GM12878 (cell line): Measurements from ENCODE around the gene RHOBTB1. TPM values are rescaled to one million over a fixed set of nuclear protein-coding genes. Genes with fewer than 3 reads are reported as not detected.

ENCODE experiments used
- ATAC-seq: fragments of 200-7000 bp; cut with Tn5 transposase; 3 replicates; pipeline ENCODE4 v1.9.1; 2020; ENCODE audit warnings: mild to moderate bottlenecking, moderate library complexity
- BruUV-seq: library from RNA; stranded (reverse); fragments of 400-500 nt; replicated peaks from 2 replicates; lab custom pipeline; 2021; lab: Mats Ljungman, UMichigan
- CTCF ChIA-PET: fragments of 300-600 bp; sonication (Branson Sonifier 250); formaldehyde crosslinking; extraction: SDS; loops from one replicate; lab custom pipeline; 2021; ENCODE audit warnings: inconsistent platforms; lab: Yijun Ruan, JAX
- POLR2A ChIA-PET: fragments of 350-600 bp; formaldehyde crosslinking; extraction: SDS; loops from one replicate; lab custom pipeline; 2021; ENCODE audit warnings: inconsistent platforms; lab: Charles Lee
- RAD21 ChIA-PET: fragments of 300-600 bp; sonication (Branson Sonifier 250); formaldehyde crosslinking; loops from one replicate; lab custom pipeline; 2023; ENCODE audit warnings: antibody characterized with exemption; ENCODE audit not compliant: unreplicated experiment; lab: Charles Lee
- SMC1A ChIA-PET: fragments of 300-600 bp; sonication (Branson Sonifier 250); formaldehyde crosslinking; loops from one replicate; lab custom pipeline; 2023; ENCODE audit not compliant: unreplicated experiment, uncharacterized antibody; lab: Charles Lee
- DNase-seq: peaks from one replicate; pipeline ENCODE4 v3.0.0-alpha.2; 2011; ENCODE audit warnings: low read depth, low spot score
- FAIRE-seq: peaks from 3 replicates; lab custom pipeline; 2011; peaks lifted over from hg19 to GRCh38; lab: Jason Lieb, UNC
- H2AFZ ChIP-seq: 2 replicates; pipeline ENCODE4 v1.6.0; 2011; ENCODE audit warnings: low read depth, low read length, control low read depth; ENCODE audit not compliant: control insufficient read depth
- H3K27ac ChIP-seq: 2 replicates; pipeline ENCODE4 v1.5.1; 2011; ENCODE audit warnings: control low read depth; ENCODE audit not compliant: control insufficient read depth, insufficient read depth
- H3K27me3 ChIP-seq, 2 experiments: replicated peaks in 1 of 2; 2 replicates each; pipeline versions ENCODE4 v1.6.0 to v1.6.1; 2011; ENCODE audit warnings: low read length in 1 of 2; ENCODE audit not compliant: control insufficient read depth in 2 of 2, insufficient read depth in 2 of 2
- H3K36me3 ChIP-seq, 2 experiments: 2 replicates each; pipeline ENCODE4 v1.5.1; 2011; ENCODE audit warnings: low read length in 1 of 2; ENCODE audit not compliant: control insufficient read depth in 2 of 2, insufficient read depth in 2 of 2
- H3K4me1 ChIP-seq: 2 replicates; pipeline ENCODE4 v1.6.1; 2011; ENCODE audit warnings: mild to moderate bottlenecking, low read length, moderate library complexity, mixed read lengths; ENCODE audit not compliant: control insufficient read depth, insufficient read depth
- H3K4me2 ChIP-seq: 2 replicates; pipeline ENCODE4 v1.6.0; 2011; ENCODE audit warnings: control low read depth; ENCODE audit not compliant: control insufficient read depth, insufficient read depth
- H3K4me3 ChIP-seq: fragments of 200-600 bp; sonication (generic); 2 replicates; pipeline ENCODE4 v1.5.1; 2016
- H3K79me2 ChIP-seq: 2 replicates; pipeline ENCODE4 v1.6.0; 2011; ENCODE audit warnings: low read length; ENCODE audit not compliant: control insufficient read depth, insufficient read depth
- H3K9ac ChIP-seq: 2 replicates; pipeline ENCODE4 v1.8.0; 2011; ENCODE audit warnings: low read length, control low read depth, mixed read lengths; ENCODE audit not compliant: control insufficient read depth, insufficient read depth
- H3K9me3 ChIP-seq: replicated peaks from 3 replicates; pipeline ENCODE4 v1.5.1; 2011; ENCODE audit warnings: mild to moderate bottlenecking, low read length; ENCODE audit not compliant: control insufficient read depth, insufficient read depth
- H4K20me1 ChIP-seq: 2 replicates; pipeline ENCODE4 v1.6.0; 2011; ENCODE audit not compliant: control insufficient read depth, insufficient read depth
- CHD4 ChIP-seq: fragments of 200-600 bp; sonication (generic); IDR thresholded peaks from 2 replicates; pipeline ENCODE4 v1.6.1; 2016; ENCODE audit warnings: mild to moderate bottlenecking
- CREB1 ChIP-seq: IDR thresholded peaks from 2 replicates; pipeline ENCODE4 v1.6.1; 2012; ENCODE audit warnings: low read depth, mild to moderate bottlenecking, inconsistent platforms
- MTA3 ChIP-seq: IDR thresholded peaks from 2 replicates; pipeline ENCODE4 v1.6.1; 2012; ENCODE audit warnings: low read length, inconsistent platforms, borderline replicate concordance
- RELA ChIP-seq: fragments of 450-650 bp; IDR thresholded peaks from 2 replicates; pipeline ENCODE4 v1.8.0; 2014; ENCODE audit warnings: borderline replicate concordance; ENCODE audit not compliant: partially characterized antibody
- RUNX3 ChIP-seq: IDR thresholded peaks from 2 replicates; pipeline ENCODE4 v1.6.1; 2012; ENCODE audit warnings: low read length, inconsistent platforms
- SUPT20H ChIP-seq: IDR thresholded peaks from 2 replicates; pipeline ENCODE4 v1.6.1; 2011; ENCODE audit warnings: low read depth, mild to moderate bottlenecking, low read length, moderate library complexity, borderline replicate concordance; ENCODE audit not compliant: control insufficient read depth
- ZNF622 ChIP-seq: fragments of 450-650 bp; IDR thresholded peaks from 2 replicates; pipeline ENCODE4 v1.6.1; 2017; ENCODE audit warnings: mild to moderate bottlenecking, inconsistent platforms
- ZNF687 ChIP-seq: fragments of 450-650 bp; IDR thresholded peaks from 2 replicates; pipeline ENCODE4 v1.6.1; 2017; ENCODE audit warnings: mild to moderate bottlenecking, moderate library complexity
- WGBS: methylation state at CpG from one replicate; pipeline ENCODE4 v1.1.6; 2016; ENCODE audit warnings: low lambda C conversion rate; ENCODE audit not compliant: insufficient replicate concordance, insufficient coverage; ENCODE audit errors: missing lambda C conversion rate; 5-methylcytosine and 5-hydroxymethylcytosine counted together
- in situ Hi-C: fragments of 300-500 bp; cut with MboI; formaldehyde crosslinking; loops from 9 replicates; pipeline ENCODE4 v1.14.3; 2018; ENCODE audit warnings: mixed read lengths
- intact Hi-C: fragments of 100-400 bp; cut with micrococcal nuclease; formaldehyde crosslinking; loops from one replicate; pipeline ENCODE4 v1.14.2; 2022; ENCODE audit not compliant: unreplicated experiment
- polyA plus RNA-seq, 11 experiments: library from polyadenylated mRNA; depleted of rRNA in 4 of 11; unstranded in 6 of 11; stranded (reverse) in 5 of 11; fragments of >200 nt; fragmentation: Nextera tagmentation in 4 of 11; fragmentation: Illumina TruSeq in 1 of 11; extraction: Ambion mirVana in 4 of 11; extraction: Trizol in 1 of 11; gene quantifications; 1 replicate in 1 of 11; 2 replicates in 10 of 11; pipeline versions ENCODE4 v1.2.1 to v1.2.3, GENCODE V29; 2011 to 2016; ENCODE audit warnings: inconsistent platforms in 2 of 11, missing spikeins in 2 of 11, low read depth in 1 of 11
- total RNA-seq, 4 experiments: library from RNA; depleted of rRNA in 3 of 4; stranded (reverse); fragments of >200 nt in 3 of 4; fragmentation: Illumina TruSeq in 1 of 4; extraction: Trizol in 1 of 4; gene quantifications; 2 replicates each; pipeline versions ENCODE4 v1.2.1 to v1.2.3, GENCODE V29; 2013 to 2021

The RHOBTB1 gene
- total and polyA plus RNA-seq, 10 of the 15 experiments (the other 5 are each of a cell fraction or from before 2014, with no cell fraction given): not detected

DNA sequence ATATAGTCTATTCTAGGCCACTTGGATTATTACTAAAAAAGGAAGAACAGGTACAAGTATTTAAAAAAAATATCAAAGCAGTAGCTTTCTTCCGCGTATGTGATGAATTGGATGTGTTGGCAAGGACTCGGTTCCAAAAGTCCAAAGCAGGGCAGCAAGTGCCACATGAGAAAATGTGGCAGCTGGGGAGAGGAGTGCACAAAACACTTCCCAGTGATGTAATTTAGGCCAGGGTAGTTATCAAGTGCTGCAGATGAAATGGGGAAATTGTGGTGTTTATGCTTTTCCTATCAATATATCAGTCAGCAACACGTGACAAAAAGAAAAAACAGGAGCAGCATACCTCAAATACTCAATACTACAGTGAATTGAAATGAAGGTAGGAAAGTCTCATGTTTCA, 7.0 kb downstream of the RHOBTB1 start:
- no peaks in the 10 kb centered on the region; a peak in 1 of 4 replicates for H3K27me3 ChIP-seq
- H3K9ac ChIP-seq: no peak overlapping the region
- intact Hi-C loops: no loop called here
- no peak for FAIRE-seq
- no peak for ATAC-seq
- SMC1A ChIA-PET: interaction anchor here (1.0 kb wide), 1 partner anchor 10 kb away, joined by 3 read pairs; no protein-coding TSS in a partner anchor
- no peak overlapping the region for H3K27ac ChIP-seq
- POLR2A ChIA-PET: no interaction called here
- no peak overlapping the region for H3K4me2 ChIP-seq
- H2AFZ ChIP-seq: no peak overlapping the region
- DNase-seq: no peak
- RAD21 ChIA-PET: no interaction called here
- WGBS: 63% methylated on average over 4 of the region's 4 CpGs
- no peak overlapping the region for H3K4me3 ChIP-seq
- H3K9me3 ChIP-seq: no peaks in the 10 kb centered on the region
- no peaks in the 10 kb centered on the region for H3K4me1 ChIP-seq
- no peaks in the 10 kb centered on the region for H3K36me3 ChIP-seq
- no TSS peak for BruUV-seq
- in situ Hi-C loops: no loop called here
- no peak for TF ChIP-seq RELA
- TF ChIP-seq CHD4: no peak
- TF ChIP-seq MTA3: no peak
- TF ChIP-seq ZNF622: no peak
- TF ChIP-seq CREB1: no peak
- TF ChIP-seq ZNF687: no peak
- no peak for TF ChIP-seq SUPT20H
- no peak for TF ChIP-seq RUNX3
- no peaks in the 10 kb centered on the region for H3K79me2 ChIP-seq
- H4K20me1 ChIP-seq: no peaks in the 10 kb centered on the region
- CTCF ChIA-PET: no interaction called here
